ENCODE results near the gene SNX25. TPM values are rescaled to one million over a fixed set of nuclear protein-coding genes. Genes with fewer than 3 reads are reported as not detected.
"Not testable (repeated sequence)": the region's sequence is repeated elsewhere in the genome, so short reads cannot be mapped to it uniquely, and the experiment has no call there.

SNX25 gene
- total RNA-seq, 2 experiments from 2014 or later = 16.2 to 16.9 TPM

DNA sequence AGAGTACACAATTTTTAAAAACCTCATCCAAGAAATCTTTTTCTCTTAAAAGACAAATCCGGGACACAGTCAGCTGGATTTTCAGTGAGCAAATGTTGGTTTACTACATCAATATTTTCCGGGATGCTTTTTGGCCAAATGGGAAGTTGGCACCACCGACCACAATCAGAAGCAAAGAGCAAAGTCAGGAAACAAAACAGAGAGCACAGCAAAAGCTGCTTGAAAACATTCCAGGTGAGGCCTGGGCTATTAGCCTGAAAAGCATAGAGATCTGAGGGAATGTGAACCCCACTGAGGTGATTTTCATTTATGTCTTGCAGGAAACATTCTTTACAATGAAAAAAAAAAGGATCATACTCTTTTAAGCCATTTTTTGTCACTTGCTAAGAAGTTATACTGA, 152.5 kb downstream of the SNX25 start:
- no peak for ATAC-seq
- H3K27me3 Mint-ChIP-seq = no peaks in the 10 kb centered on the region

DNA sequence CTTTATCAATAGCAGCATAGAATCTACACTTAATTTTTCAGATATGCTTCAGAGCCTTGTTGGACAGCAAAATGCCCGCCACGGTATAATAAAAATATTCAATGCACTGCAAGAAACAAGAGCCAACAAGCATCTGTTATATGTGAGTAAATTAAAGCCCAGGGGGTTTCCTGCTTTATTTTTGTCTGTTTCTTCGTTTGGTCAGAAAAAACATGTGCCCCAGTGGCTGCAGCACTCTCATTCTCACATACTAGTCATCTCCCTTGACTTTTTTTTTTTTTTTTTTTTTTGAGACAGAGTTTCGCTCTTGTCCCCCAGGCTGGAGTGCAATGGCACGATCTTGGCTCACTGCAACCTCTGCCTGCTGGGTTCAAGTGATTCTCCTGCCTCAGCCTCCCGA, 153.2 kb downstream of the SNX25 start:
- peaks cover 11% of the 10 kb centered on the region for H3K36me3 Mint-ChIP-seq
- H3K27ac Mint-ChIP-seq; DNase-seq; H3K4me3 Mint-ChIP-seq; H3K4me1 Mint-ChIP-seq; H3K27me3 Mint-ChIP-seq; CTCF ChIA-PET; ATAC-seq; H3K9me3 Mint-ChIP-seq (ENCODE audit: low read depth): not testable (repeated sequence)

More for the DNA sequence above, 152.5 kb downstream of the SNX25 start:
- CTCF ChIA-PET = no interaction called here
- Mint-ChIP-seq H3K9me3 (ENCODE audit: low read depth) (no peaks in the 10 kb centered on the region), H3K36me3 (peaks cover 14% of the 10 kb centered on the region), H3K27ac (no peak overlapping the region), H3K4me1 (no peaks in the 10 kb centered on the region), H3K4me3 (no peak overlapping the region)
- DNase-seq = no peak

DNA sequence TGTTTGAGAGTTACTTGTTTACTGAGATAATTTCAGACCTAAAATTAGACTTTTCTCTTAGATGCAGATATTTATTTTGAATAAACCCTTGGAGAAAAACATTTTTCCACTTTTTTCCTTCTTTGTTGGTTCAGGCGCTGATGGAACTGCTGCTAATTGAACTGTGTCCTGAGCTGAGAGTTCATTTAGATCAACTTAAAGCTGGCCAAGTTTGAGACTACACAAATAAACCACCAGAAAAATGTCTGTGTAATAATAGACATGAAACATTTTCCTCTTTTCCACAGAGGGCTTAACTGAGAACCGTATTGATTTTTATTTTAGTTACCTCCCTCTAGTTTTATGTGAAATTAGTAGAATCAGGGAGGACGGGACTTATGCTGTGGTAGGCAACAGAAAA, 153.9 kb downstream of the SNX25 start:
- H3K27me3 Mint-ChIP-seq = no peaks in the 10 kb centered on the region
- no peaks in the 10 kb centered on the region for H3K4me1 Mint-ChIP-seq
- ATAC-seq = no peak
- no peaks in the 10 kb centered on the region for H3K9me3 Mint-ChIP-seq (ENCODE audit: low read depth)
- H3K27ac Mint-ChIP-seq = no peak overlapping the region
- no peak overlapping the region for H3K4me3 Mint-ChIP-seq
- peaks cover 8% of the 10 kb centered on the region for H3K36me3 Mint-ChIP-seq
- DNase-seq = no peak
- CTCF ChIA-PET = no interaction called here

DNA sequence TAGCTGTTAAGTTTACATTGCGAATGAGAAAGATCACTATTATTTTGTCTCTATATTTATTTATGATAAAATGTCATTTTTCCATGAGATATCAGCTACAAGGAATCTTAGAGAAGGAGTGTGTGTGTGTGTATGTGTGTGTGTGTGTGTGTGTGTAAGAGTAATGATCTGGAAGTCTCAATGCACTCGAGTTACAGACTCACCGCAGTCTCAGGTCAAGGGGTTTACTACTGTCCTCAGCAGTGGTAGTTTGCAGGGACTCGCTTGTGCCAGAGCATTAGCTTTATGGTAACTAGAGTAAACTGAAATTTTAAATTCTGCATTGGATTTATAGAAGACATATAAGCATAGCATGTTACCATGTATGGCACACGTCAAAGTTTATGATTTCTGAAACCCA, 155.5 kb downstream of the SNX25 start:
- H3K9me3 Mint-ChIP-seq (ENCODE audit: low read depth) = no peaks in the 10 kb centered on the region
- H3K4me3 Mint-ChIP-seq = no peak overlapping the region
- H3K27ac Mint-ChIP-seq = no peak overlapping the region
- DNase-seq = no peak
- ATAC-seq = no peak
- no peaks in the 10 kb centered on the region for H3K4me1 Mint-ChIP-seq
- no peaks in the 10 kb centered on the region for H3K27me3 Mint-ChIP-seq
- CTCF ChIA-PET = no interaction called here
- H3K36me3 Mint-ChIP-seq = peaks cover 10% of the 10 kb centered on the region

DNA sequence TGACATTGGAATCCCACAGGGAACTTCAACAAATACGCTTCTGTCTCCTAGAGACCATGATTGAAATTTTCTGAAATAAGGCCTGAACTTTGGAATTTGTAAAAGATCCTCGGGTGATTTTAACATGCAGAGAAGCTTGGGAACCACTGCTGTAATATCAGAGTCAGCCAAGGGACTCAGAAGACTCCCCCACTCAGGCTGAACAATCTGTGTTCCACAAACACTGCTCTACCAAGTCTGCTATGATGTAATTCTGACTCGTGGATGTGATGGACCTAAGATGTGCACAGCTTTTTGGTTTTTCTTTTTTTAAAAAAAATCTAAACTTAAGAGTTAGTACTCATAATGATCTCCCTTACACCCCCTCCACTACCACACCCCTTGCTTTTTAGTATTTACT, 160.3 kb downstream of the SNX25 start:
- H3K36me3 Mint-ChIP-seq = peaks cover 5% of the 10 kb centered on the region
- H3K27ac Mint-ChIP-seq = no peak overlapping the region
- ATAC-seq (no peak), DNase-seq (no peak)
- H3K9me3 Mint-ChIP-seq (ENCODE audit: low read depth) = no peaks in the 10 kb centered on the region
- no peak overlapping the region for H3K4me3 Mint-ChIP-seq
- H3K27me3 Mint-ChIP-seq = no peaks in the 10 kb centered on the region
- H3K4me1 Mint-ChIP-seq = no peaks in the 10 kb centered on the region
- CTCF ChIA-PET = no interaction called here

DNA sequence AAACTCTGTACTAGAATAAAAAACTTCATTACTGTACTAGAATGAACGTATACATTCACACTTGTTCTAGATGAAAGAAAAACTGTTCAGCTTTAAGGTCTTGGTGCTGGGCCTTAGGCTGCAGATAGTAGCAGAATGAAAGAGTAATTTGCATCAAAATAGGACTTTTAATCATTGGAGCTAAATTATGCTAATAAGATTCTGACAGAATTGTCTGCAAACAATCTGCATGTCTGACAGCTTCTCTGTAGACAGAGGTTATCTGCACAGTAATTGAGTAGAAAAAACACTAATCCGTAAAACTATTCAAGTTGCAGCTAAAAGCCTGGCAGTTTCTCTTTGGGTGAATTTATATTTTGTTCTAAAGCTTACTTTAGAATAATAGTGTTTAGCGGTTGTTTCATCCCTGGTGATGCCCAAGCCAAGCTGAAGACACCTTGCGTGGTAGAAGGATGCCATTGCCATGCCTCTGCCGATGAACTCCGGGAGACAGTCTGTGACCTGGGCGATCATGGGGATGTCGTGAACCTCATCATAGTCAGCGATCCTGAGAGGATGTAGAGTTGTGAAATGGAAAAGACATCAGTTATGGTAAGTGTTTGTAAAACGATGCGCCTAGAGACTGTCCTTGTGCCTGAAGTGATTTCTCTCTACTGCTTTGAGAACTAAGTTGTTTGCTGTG, 161.0 kb downstream of the SNX25 start:
- ATAC-seq = no peak
- H3K4me3 Mint-ChIP-seq = no peak overlapping the region
- H3K27me3 Mint-ChIP-seq = no peaks in the 10 kb centered on the region
- no peaks in the 10 kb centered on the region for H3K9me3 Mint-ChIP-seq (ENCODE audit: low read depth)
- no peak overlapping the region for H3K27ac Mint-ChIP-seq
- peaks cover 5% of the 10 kb centered on the region for H3K36me3 Mint-ChIP-seq
- CTCF ChIA-PET = no interaction called here
- DNase-seq = no peak
- H3K4me1 Mint-ChIP-seq = no peaks in the 10 kb centered on the region

DNA sequence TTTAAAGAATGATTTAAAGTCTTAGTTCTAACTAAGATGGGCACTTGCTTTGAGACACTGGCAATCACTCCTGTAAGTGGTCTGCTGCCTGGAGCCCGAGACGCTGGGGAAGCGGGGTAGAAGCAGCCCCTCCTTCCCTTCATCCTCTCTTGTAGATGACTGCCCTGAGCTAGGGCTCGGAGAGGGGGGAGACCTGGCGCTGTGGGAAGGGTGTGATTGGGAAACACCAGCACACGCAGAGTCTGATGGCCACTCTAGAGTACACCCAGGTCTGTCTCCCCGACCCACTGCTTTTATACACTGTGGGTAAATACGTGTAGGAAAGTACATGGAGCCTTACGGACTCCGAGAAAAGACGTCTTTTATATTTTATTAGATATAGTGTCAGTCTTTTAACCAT, 162.3 kb downstream of the SNX25 start:
- Mint-ChIP-seq H3K27me3 (no peaks in the 10 kb centered on the region), H3K9me3 (ENCODE audit: low read depth) (no peaks in the 10 kb centered on the region), H3K4me1 (no peaks in the 10 kb centered on the region), H3K36me3 (peaks cover 3% of the 10 kb centered on the region), H3K27ac (no peak overlapping the region), H3K4me3 (no peak overlapping the region)
- DNase-seq (no peak), ATAC-seq (no peak)
- CTCF ChIA-PET = no interaction called here

DNA sequence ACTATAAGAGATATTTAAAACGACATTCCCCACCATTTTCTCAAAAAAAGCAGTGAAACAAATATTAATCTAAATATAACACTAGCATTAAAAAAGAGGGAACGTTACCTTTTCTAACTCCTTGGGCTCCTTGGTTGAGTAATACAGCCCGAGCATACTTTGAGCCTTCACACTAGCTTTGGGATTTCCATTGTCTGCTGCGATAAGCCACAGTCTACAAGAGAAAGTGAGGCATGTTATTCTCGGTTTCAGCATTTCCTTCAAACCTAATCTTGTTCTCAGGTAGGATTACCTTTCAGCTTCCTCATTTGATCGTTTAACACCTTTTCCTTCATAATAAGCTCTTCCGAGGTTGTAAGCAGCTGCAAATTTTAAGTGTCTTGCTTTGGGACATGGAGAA, 164.6 kb downstream of the SNX25 start:
- ATAC-seq (no peak), DNase-seq (no peak)
- H3K4me1 Mint-ChIP-seq = no peaks in the 10 kb centered on the region
- no peak overlapping the region for H3K27ac Mint-ChIP-seq
- CTCF ChIA-PET = no interaction called here
- H3K27me3 Mint-ChIP-seq = no peaks in the 10 kb centered on the region
- no peak overlapping the region for H3K4me3 Mint-ChIP-seq
- H3K36me3 Mint-ChIP-seq = peaks cover 1% of the 10 kb centered on the region
- no peaks in the 10 kb centered on the region for H3K9me3 Mint-ChIP-seq (ENCODE audit: low read depth)

DNA sequence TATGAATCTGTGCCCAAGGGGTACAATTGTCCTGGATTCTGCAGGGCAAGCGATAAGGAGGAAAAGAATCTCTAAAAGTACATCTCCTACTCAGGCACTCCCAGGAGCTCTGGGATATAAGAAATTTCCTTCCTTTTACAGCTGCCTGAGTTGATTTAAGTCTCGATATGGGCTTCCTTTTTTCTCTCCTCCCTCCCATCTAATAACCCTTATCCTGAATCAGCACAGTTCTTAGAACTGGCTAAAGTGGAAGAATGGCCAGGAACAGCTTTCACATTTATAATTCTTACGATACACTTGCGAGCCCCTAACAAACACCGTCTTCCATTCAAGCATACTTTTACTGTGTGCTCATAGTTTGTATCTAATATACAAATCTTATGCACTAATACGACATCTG, 165.2 kb downstream of the SNX25 start:
- Mint-ChIP-seq H3K27me3 (no peaks in the 10 kb centered on the region), H3K36me3 (peaks cover 1% of the 10 kb centered on the region), H3K4me3 (no peak overlapping the region), H3K4me1 (no peaks in the 10 kb centered on the region), H3K27ac (no peak overlapping the region), H3K9me3 (ENCODE audit: low read depth) (no peaks in the 10 kb centered on the region)
- CTCF ChIA-PET = no interaction called here
- DNase-seq (no peak), ATAC-seq (no peak)

DNA sequence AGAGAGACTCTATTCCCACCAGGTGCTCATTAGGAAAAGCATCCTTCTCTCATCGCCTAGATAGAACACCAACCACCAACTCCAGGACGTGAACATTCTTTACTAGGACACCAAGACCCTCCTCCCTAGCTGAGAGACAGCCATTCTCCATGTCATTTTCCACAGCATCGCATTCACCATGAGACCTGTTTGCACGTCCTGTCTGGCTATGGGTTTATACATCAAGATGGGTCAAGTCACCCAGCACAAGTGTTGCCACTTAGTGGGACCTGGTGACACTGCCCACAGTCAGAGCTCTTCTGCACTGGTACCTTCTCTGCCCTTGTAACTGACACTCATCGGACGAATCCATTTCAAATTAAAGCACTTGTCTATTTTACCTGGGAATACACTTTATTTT, 168.9 kb downstream of the SNX25 start:
- H3K9me3 Mint-ChIP-seq (ENCODE audit: low read depth) = peaks cover 6% of the 10 kb centered on the region
- no peak overlapping the region for H3K27ac Mint-ChIP-seq
- DNase-seq = no peak
- peaks cover 6% of the 10 kb centered on the region for H3K36me3 Mint-ChIP-seq
- CTCF ChIA-PET = no interaction called here
- no peak for ATAC-seq
- H3K4me1 Mint-ChIP-seq = no peaks in the 10 kb centered on the region
- no peak overlapping the region for H3K4me3 Mint-ChIP-seq
- H3K27me3 Mint-ChIP-seq = no peaks in the 10 kb centered on the region

DNA sequence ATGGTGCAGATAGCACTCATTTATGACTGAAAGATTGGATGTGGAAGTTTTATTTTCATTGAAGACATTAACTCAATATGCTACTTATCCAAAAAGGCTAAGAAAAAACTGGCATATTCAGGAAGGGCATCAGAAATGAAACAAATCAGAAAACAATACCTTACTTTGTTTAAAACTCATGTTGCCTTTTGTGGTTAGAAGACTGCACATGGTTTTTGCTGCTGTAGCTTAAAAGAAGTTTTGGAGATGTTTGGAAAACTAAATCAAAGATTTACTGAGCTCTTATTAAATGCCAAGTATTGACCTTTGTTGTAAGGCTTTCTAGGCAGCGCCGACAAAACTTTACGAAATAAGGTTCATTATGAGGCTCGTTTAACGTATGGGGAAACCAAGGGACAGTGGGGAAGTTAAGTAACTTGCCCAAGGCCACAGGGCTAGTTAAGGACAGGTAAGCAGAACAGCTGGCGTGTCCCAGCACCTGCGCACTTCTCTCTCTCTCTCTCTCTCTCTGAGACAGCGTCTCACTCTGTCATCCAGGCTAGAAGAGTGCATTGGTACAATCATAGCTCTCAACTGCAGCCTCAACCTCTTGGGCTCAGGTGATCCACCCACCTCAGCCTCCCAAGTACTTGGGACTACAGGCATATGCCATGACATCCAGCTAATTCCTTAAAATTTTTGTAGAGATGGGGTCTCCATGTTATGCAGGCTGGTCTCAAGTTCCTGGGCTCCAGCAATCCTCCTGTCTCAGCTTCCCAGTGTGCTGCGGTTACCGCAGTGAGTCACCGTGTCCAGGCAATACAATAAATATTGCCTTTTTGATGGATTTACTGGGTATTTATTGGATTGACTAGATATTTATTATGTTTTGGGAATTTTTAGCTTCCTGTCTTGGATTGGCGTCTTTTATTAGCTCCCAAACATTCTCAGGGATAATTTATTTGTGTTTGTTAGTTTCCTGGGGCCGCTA, 170.2 kb downstream of the SNX25 start:
- CTCF ChIA-PET = no interaction called here
- Mint-ChIP-seq H3K4me1 (peaks cover 4% of the 10 kb centered on the region), H3K27me3 (no peaks in the 10 kb centered on the region), H3K36me3 (peaks cover 8% of the 10 kb centered on the region), H3K4me3 (no peak overlapping the region), H3K27ac (no peak overlapping the region), H3K9me3 (ENCODE audit: low read depth) (peaks cover 6% of the 10 kb centered on the region)
- no peak for DNase-seq
- ATAC-seq = no peak

DNA sequence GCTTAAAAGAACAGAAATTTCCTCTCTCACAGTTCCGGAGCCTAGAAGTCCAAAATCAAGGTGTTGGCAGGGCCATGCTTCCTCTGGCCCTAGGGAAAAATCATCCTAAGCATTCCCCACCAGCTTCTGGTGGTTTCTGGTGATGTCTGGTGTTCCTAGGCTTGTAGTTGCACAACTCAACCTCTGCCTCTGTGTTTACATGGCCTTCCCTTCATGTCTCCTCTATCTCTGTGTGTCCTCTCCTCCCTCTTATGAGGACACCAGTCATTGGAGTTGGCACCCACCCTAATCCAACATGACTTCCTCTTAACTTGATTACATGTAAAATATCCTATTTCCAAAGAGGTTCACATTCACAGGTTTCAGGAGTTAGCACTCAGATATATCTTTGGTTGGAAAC, 170.9 kb downstream of the SNX25 start:
- H3K9me3 Mint-ChIP-seq (ENCODE audit: low read depth) = peaks cover 6% of the 10 kb centered on the region
- CTCF ChIA-PET = no interaction called here
- DNase-seq = no peak
- no peak for ATAC-seq
- no peaks in the 10 kb centered on the region for H3K27me3 Mint-ChIP-seq
- H3K27ac Mint-ChIP-seq = no peak overlapping the region
- peaks cover 12% of the 10 kb centered on the region for H3K4me1 Mint-ChIP-seq
- no peak overlapping the region for H3K4me3 Mint-ChIP-seq
- H3K36me3 Mint-ChIP-seq = peaks cover 8% of the 10 kb centered on the region

DNA sequence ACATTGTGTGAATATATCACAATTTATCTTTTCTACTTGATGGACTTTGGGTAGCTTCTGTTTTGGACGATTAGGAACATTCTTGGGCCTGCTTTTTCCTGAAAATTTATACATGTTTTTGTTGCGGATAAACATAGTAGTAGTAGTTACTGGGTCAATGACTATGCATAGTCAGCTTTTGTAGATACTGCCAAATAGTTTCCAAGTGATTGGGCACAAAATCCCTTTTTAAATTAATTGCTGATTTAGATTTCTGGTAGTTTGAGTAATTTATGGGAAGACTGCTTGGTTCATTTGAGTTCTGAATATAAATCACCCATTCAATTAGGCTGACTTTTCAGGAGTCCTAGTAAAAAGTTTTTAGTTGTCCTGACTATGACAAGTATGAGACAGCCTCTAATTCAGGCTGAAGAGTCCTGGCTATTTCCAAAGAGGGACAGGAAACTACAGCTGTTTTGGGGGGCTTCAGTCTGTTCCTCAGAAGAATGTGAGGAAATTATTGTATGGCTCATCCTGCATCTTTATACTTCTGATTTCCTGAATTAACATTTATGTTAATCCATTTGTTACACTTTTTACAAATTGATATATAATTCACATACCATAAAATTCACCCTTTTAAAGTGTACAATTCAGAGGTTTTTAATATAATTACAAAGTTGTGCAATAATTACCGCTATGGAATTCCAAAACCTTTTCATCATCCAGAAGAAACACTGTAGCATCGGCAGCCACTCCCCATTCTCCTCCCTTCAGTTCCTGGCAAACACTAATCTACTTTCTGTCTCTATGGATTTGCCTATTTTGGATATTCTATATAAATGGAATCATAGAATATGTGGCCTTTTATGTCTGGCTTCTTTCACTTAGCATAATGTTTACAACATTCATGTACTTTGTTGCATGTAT, 172.1 kb downstream of the SNX25 start:
- no peak for ATAC-seq
- no peak overlapping the region for H3K4me3 Mint-ChIP-seq
- no peak overlapping the region for H3K27ac Mint-ChIP-seq
- H3K27me3 Mint-ChIP-seq = no peaks in the 10 kb centered on the region
- DNase-seq = no peak
- H3K36me3 Mint-ChIP-seq = peaks cover 8% of the 10 kb centered on the region
- H3K4me1 Mint-ChIP-seq = peaks cover 12% of the 10 kb centered on the region
- peaks cover 6% of the 10 kb centered on the region for H3K9me3 Mint-ChIP-seq (ENCODE audit: low read depth)
- CTCF ChIA-PET = no interaction called here

Data from activated CD8-positive, alpha-beta memory T cell treated with anti-CD3 and anti-CD28 coated beads, Interleukin-2, amount 10 ng/mL, durations not matched to agents 7 days and 5 days (primary cell).